ENCODE measurements around the gene IKZF3.
"Not testable (repeated sequence)": the region's sequence is repeated elsewhere in the genome, so short reads cannot be mapped to it uniquely, and the experiment has no call there.

Gene IKZF3

GRCh38 chr17:39866013-39866730 is 2.1 kb upstream of the IKZF3 start:
- H2AFZ ChIP-seq (ENCODE audit: low read depth, low read length), result no peak overlapping the region
- H3K4me1 ChIP-seq (ENCODE audit: low read length), result peaks cover 62% of the 10 kb centered on the region
- H4K20me1 ChIP-seq (ENCODE audit: insufficient read depth, low read length), result peaks cover 4% of the 10 kb centered on the region
- H3K9ac ChIP-seq (ENCODE audit: low read length), result peak overlapping the region; percentile 83
- H3K4me3 ChIP-seq (ENCODE audit: low read length), result peak overlapping the region; percentile 66
- no peaks in the 10 kb centered on the region for H3K9me3 ChIP-seq (ENCODE audit: insufficient read depth, low read length)
- peak overlapping the region; percentile 84 for H3K4me2 ChIP-seq (ENCODE audit: low read length)
- peaks cover 7% of the 10 kb centered on the region for H3K36me3 ChIP-seq (replicated peaks; ENCODE audit: low read depth, low read length)
- H3K27ac ChIP-seq (ENCODE audit: low read length), result peak overlapping the region; percentile 98
- H3K79me2 ChIP-seq (ENCODE audit: low read length), result peaks cover 41% of the 10 kb centered on the region
- TF ChIP-seq CTCF (IDR thresholded peaks at IDR 0.05; ENCODE audit: low read depth, low read length), result no peak
- TF ChIP-seq EZH2phosphoT487 (IDR thresholded peaks at IDR 0.05; ENCODE audit: low read depth), result no peak
- H3K27me3 ChIP-seq (ENCODE audit: low read depth, low read length), result no peaks in the 10 kb centered on the region

- peak overlapping the region; percentile 98 for H3K27ac ChIP-seq (ENCODE audit: low read length)
- peaks cover 26% of the 10 kb centered on the region for H4K20me1 ChIP-seq (ENCODE audit: insufficient read depth, low read length)
- no peaks in the 10 kb centered on the region for H3K9me3 ChIP-seq (ENCODE audit: insufficient read depth, low read length)
- H3K4me1 ChIP-seq (ENCODE audit: low read length), result peaks cover 53% of the 10 kb centered on the region
- no peaks in the 10 kb centered on the region for H3K27me3 ChIP-seq (ENCODE audit: low read depth, low read length)
- H3K9ac ChIP-seq (ENCODE audit: low read length), result peak overlapping the region; percentile 97
- H3K4me3 ChIP-seq (ENCODE audit: low read length), result peak overlapping the region; percentile 85
- TF ChIP-seq EZH2phosphoT487 (IDR thresholded peaks at IDR 0.05; ENCODE audit: low read depth) (no peak), CTCF (IDR thresholded peaks at IDR 0.05; ENCODE audit: low read depth, low read length) (no peak)
- H3K4me2 ChIP-seq (ENCODE audit: low read length), result peak overlapping the region; percentile 89
- H3K36me3 ChIP-seq (replicated peaks; ENCODE audit: low read depth, low read length), result peaks cover 15% of the 10 kb centered on the region
- H2AFZ ChIP-seq (ENCODE audit: low read depth, low read length), result no peak overlapping the region
- peaks cover 69% of the 10 kb centered on the region for H3K79me2 ChIP-seq (ENCODE audit: low read length)
Measured at GRCh38 chr17:39863244-39863917, 731 bp downstream of the IKZF3 start.

GRCh38 chr17:39861235-39861634 is 2.9 kb downstream of the IKZF3 start:
- Histone ChIP-seq H3K4me1 (ENCODE audit: low read length) (peaks cover 32% of the 10 kb centered on the region), H3K9ac (ENCODE audit: low read length) (peak overlapping the region; percentile 97), H3K79me2 (ENCODE audit: low read length) (peaks cover 90% of the 10 kb centered on the region), H3K27me3 (ENCODE audit: low read depth, low read length) (no peaks in the 10 kb centered on the region), H3K4me2 (ENCODE audit: low read length) (peak overlapping the region; percentile 89), H3K9me3 (ENCODE audit: insufficient read depth, low read length) (no peaks in the 10 kb centered on the region), H3K4me3 (ENCODE audit: low read length) (peak overlapping the region; percentile 85), H3K27ac (ENCODE audit: low read length) (peak overlapping the region; percentile 98), H2AFZ (ENCODE audit: low read depth, low read length) (no peak overlapping the region), H4K20me1 (ENCODE audit: insufficient read depth, low read length) (peaks cover 44% of the 10 kb centered on the region), H3K36me3 (replicated peaks; ENCODE audit: low read depth, low read length) (peaks cover 20% of the 10 kb centered on the region)
- TF ChIP-seq CTCF (IDR thresholded peaks at IDR 0.05; ENCODE audit: low read depth, low read length) (no peak), EZH2phosphoT487 (IDR thresholded peaks at IDR 0.05; ENCODE audit: low read depth) (no peak)

- Histone ChIP-seq H3K79me2 (ENCODE audit: low read length) (peaks cover 100% of the 10 kb centered on the region), H4K20me1 (ENCODE audit: insufficient read depth, low read length) (peaks cover 87% of the 10 kb centered on the region), H3K36me3 (replicated peaks; ENCODE audit: low read depth, low read length) (peaks cover 30% of the 10 kb centered on the region)
- not testable (repeated sequence) for H3K9me3 ChIP-seq (ENCODE audit: insufficient read depth, low read length); H3K27ac ChIP-seq (ENCODE audit: low read length); H3K27me3 ChIP-seq (ENCODE audit: low read depth, low read length); H3K9ac ChIP-seq (ENCODE audit: low read length); H3K4me3 ChIP-seq (ENCODE audit: low read length); H3K4me2 ChIP-seq (ENCODE audit: low read length); H2AFZ ChIP-seq (ENCODE audit: low read depth, low read length); H3K4me1 ChIP-seq (ENCODE audit: low read length)
Measured at GRCh38 chr17:39855911-39856649, 8.0 kb downstream of the IKZF3 start.
